Measurements from ENCODE around the gene ZDHHC15.
"Not testable (repeated sequence)": the region's sequence is repeated elsewhere in the genome, so short reads cannot be mapped to it uniquely, and the experiment has no call there.

Gene ZDHHC15, protein sequence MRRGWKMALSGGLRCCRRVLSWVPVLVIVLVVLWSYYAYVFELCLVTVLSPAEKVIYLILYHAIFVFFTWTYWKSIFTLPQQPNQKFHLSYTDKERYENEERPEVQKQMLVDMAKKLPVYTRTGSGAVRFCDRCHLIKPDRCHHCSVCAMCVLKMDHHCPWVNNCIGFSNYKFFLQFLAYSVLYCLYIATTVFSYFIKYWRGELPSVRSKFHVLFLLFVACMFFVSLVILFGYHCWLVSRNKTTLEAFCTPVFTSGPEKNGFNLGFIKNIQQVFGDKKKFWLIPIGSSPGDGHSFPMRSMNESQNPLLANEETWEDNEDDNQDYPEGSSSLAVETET

DNA sequence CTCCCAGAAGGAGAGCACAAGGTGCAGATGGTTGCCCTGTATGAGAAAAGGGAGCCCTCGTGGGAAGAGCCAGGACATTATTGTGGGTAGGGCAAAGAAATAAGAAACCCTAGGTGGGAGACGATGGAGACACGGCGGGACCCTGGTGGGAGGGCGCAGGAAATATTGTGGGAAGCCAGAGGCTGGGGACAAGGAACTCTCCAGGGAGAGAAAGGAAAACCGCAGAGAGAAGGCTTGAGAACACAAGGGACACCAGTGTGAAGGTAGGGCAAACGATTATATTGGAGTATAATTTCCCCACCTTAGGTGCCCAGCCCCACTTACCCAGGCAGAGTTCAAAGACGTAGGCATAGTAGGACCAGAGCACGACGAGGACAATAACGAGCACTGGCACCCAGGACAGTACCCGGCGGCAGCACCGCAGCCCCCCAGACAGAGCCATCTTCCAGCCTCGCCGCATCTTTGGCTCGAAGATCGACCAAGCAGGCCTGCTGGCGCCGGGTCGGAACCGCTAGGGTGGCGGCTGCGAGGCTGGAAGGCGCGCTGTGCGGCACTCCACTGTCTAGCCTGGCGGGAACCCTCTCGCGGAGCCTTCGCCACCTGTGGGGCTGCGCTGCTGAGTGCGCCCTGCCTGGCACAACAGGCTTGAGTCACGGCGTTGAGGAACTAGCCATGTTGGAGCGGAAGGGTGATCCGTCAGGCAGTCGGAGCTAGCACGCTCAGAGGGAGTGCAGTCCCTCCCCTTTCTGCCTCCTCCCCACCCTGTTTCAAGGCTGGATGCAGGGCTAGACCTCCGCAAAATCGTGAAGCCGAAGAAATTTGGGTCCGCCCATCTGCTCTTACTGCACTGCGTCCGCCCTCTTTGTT, at the start of gene ZDHHC15:
ZDHHC15 (minus strand) TSS at position 473 of the 867 bp plus-strand sequence; CDS start at position 460, 13 bp downstream.
- peak; percentile 65 for DNase-seq

DNA sequence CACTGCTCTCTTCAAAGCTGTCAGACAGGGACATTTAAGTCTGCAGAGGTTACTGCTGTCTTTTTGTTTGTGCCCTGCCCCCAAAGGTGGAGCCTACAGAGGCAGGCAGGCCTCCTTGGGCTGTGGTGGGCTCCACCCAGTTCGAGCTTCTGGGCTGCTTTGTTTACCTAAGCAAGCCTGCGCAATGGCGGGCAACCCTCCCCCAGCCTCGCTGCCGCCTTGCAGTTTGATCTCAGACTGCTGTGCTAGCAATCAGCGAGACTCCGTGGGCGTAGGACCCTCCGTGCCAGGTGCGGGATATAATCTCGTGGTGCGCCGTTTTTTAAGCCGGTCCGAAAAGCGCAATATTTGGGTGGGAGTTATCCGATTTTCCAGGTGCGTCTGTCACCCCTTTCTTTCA, 37.7 kb upstream of the ZDHHC15 start:
- DNase-seq, result not testable (repeated sequence)

DNA sequence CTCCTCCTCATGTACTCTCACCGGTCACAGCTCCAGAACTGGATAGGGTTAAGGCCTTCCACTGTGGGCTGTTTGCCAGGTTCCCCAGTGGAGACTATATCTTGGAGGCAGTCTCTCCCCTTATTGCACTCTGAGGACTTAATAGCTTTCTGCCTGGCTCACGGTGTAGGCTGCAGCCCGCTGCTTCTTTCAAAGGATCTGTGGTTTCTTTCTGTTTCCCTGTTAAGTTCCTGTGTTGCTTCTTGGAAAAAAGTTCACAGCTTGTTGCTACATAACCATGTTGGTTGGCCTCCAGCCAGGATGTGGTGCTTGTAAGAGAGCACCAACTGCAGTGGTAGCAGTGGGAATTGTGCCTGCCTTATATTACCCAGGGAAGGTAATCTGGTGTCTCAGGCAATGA, 24.9 kb upstream of the ZDHHC15 start:
- no peak for DNase-seq

DNA sequence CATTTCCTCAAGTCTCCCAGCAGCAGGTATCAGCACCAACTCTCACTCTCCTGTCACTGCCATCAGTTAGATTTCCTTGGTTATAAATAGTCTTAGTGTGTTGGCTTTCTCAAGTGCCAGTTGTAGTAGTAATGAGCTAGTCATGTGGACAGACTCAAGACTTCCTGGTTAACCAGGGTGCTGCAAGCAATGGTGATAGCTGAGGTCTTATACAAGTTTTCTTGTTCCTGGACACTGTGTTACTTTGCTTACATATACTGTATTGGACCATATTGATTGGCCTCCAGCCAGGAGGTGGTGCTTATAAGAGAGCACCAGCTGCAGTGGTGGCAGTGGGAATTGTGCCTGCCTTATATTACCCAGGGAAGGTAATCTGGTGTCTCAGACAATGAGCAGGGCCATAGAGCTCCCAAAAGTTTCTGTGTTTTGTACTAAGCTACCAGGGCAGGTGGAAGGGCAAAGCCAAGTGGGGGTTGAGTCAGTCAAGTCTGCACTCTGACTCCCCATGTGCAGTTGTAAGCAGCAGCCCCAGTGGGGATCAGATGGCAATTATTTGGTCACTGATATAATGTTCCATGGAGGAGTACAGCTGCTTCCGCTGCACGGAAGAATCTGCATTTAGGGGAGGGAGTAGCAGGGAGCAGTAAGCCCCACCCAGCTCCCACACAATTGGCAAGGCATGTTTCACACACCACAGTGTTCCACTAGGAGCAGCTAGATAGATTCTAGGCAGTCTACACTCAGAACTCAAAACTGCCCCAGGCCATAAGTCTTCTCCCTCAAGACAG, 24.1 kb upstream of the ZDHHC15 start:
- DNase-seq, result no peak

DNA sequence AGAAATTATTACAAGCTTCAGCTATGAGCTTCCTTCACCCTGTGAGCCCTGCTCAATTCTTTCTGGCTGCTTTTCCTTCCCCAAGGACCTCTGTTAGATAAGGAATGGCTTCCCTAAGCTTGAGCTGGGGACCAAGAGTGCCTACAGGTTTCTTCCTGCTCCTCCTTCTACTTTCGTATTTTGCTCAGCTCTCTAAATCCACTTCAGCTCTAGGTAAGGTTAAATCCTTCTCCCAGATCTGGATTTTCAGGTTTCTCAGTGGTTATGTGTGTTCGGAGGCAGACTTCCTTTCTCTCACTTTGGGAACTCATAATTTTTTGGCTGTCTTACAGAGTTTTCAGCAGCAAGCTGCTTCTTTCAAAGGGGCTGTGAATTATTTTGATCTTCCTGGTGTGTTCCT, 21.9 kb upstream of the ZDHHC15 start:
- no peak for DNase-seq

DNA sequence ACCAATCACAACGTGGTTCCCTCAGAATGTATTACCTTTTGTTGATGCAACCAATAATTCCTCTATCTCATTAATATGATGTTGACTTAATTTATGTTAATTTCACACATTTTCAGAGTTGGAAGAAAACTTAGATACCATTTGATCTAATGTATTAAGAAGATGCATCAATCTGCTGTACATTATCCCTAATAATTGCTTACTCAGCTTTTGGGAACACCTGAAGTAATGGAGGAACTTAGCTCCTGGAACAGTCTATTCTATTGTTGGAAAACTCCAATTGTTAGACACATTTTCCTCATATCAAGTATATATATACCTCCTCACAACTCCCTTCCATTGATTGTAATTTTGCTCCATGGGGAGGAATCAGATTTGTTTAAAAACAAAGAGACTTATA, 38.9 kb downstream of the ZDHHC15 start:
- no peak for DNase-seq

DNA sequence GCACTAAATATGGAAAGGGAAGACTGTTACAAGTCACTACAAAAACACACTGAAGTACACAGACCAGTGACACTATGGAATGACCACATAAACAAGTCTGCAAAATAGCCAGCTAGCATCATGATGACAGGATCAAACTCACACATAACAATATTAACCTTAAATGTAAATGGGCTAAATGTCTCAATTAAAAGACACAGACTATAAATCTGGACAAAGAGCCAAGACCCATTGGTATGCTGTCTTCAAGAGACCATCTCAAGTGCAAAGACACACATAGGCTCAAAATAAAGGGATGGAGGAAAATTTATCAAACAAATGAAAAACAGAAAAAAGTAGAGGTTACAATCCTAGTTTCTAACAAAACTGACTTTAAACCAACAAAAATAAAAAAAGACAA, 61.1 kb downstream of the ZDHHC15 start:
- DNase-seq, result not testable (repeated sequence)

DNA sequence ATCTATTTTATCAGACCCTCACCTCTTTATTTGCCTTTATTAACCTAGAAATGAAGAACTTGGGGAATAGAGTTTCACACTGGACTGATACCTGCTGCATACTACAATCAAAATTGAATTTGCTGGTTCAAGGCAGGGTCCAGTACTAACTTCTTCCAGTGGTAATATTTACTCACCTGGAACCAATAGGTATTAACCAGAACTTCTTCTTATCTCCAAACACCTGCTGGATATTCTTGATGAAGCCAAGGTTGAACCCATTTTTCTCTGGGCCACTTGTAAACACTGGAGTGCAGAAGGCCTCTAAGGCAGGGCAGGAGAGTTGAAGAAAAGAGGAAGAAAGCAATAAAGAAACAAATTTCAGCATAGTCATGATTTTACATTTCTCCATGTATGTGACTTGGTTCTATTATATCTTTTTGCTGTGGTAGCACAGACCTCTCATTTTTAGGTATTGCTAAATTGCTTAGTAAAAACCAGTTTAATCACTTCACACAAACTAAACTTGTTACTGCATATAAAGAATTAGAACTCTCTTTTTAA, 101.1 kb downstream of the ZDHHC15 start:
- no peak for DNase-seq

DNA sequence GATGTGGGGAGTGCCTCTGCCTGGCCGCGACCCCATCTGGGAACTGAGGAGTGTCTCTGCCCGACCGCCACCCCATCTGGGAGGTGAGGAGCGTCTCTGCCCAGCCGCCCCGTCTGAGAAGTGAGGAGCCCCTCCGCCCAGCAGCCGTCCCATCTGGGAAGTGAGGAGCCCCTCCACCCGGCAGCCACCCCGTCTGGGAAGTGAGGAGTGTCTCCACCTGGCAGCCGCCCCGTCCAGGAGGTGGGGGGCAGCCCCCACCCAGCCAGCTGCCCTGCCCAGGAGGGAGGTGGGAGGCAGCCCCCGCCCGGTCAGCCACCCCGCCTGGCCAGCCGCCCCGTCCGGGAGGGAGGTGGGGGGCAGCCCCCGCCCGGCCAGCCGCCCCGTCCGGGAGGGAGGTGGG, 115.7 kb downstream of the ZDHHC15 start:
- not testable (repeated sequence) for DNase-seq

DNA sequence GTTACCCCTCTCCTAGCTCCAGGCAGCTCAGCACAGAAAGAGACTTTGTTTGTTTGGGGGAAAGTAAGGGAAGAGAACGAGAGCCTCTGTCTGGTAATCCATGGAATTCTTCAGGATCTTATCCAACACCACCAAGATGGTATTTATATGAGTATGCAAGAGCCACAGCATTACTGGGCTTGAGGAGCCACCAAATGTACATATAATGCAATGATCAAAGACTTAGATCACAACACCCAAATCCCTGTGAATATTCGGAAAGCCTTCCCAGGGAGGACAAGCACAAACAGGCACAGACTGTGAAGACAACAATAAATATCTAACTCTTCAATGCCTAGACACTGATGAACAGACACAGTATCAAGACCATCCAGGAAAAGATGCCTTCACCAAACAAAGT, 132.4 kb downstream of the ZDHHC15 start:
- DNase-seq, result no peak

DNA sequence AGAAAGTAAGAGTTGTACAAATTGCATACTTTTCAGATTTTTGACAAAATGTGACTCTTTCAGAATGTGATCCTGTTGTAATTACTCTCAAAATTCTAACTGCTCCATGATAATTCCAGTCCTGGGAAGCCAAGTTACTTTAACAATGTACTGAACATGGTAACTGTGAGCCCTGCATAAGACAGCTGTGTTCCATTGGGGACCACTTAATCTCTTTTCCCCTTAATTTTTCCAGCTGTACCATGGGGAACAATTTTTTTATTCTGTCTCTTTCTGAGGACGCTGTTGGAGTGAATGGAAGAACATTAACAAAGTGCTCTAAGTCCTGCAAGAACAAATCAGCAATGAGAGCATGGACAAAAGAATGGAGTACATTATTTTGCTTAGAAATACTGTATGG, 153.1 kb downstream of the ZDHHC15 start:
- no peak for DNase-seq

DNA sequence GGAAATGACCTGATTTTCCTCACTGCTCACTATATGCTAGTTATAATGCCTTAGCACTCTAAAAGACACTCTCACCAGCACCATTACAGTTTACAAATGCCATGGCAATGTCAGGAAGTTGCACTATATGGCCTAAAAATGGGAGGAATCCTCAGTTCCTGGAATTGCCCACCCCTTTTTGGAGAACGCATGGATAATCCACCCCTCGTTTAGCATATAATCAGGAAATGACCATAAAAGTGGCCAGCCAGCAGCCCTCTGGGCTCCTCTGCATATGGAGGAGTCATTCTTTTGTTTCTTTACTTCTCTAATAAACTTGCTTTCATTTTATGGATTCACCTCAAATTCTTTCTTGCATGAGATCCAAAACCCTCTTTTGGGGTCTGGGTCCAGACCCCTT, 156.0 kb downstream of the ZDHHC15 start:
- DNase-seq, result no peak

DNA sequence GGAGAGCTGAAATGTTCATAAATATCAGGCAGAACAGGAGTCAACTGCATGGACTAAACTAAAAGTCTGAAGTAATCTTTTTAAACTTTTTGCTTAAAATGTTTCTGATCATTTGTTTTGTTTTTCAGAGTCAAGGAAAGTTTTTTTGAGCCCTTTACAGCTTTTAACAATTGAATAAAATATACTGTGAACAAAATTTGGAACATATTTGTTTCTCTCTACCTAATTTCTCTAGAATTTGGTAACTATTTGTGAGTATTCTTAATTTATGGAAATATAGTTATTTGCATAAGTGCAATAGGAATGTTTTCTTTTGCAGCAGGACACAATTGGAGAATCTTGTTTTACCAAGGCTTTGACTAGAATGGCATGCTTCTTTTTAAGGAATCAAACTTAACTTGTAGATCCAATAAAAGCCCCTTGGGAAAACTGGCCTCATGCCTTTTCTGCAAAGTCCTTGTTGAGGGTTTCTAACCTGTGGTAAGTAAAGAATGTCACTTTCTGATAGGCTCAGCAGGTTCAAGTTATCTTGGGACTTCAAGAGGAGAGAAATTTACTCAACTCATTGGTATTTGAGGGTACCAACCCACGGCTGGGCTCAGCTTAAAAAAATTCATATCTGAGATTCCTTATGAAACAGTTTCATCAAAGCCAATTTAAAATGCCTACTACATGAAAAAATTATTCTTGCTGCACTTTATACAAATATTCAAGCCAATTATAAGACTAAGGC, 157.4 kb downstream of the ZDHHC15 start:
- DNase-seq, result no peak

DNA sequence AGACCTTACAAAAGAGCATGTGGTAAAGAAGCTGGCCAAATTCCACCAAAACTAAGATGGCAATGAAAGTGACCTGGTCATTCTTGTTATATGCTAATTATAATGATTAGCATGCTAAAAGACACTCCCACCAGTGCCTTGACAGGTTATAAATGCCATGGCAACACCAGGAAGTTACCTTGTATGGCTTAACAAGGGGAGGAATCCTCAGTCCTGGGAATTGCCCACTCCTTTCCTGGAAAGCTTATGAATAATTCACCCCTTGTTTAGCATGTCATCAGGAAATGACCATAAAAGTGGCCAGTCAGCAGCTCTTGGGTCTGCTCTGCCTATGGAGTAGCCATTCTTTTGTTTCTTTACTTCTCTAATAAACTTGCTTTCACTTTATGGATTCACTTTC, 161.0 kb downstream of the ZDHHC15 start:
- DNase-seq, result no peak

DNA sequence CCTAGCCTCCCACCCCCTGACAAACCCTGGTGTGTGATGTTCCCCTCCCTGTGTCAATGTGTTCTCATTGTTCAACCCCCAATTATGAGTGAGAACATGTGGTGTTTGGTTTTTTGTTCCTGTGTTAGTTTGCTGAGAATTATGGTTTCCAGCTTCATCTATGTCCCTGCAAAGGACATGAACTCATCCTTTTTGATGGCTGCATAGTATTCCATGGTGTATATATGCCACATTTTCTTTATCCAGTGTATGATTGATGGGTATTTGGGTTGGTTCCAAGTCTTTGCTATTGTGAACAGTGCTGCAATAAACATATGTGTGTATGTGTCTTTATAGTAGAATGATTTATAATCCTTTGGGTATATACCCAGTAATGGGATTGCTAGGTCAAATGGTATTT, 174.2 kb downstream of the ZDHHC15 start:
- not testable (repeated sequence) for DNase-seq

DNA sequence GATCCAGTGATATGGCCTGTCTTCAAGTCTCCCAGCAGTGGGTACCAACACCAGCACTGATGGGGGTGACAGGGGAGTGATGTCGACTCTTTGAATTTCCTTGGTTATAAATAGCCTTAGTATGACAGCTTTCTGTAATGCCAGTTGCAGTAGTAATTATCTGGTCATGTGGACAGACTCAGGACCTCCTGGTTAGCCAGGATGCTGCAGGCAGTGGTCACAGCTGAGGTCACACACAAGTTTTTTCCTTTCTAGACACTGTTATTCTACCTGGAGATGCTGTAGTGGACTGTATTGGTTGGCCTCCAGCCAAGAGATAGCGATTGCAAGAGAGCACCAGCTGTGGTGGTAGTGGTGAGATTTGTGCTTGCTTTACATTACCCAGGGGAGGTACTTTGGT, 185.3 kb downstream of the ZDHHC15 start:
- DNase-seq, result no peak

DNA sequence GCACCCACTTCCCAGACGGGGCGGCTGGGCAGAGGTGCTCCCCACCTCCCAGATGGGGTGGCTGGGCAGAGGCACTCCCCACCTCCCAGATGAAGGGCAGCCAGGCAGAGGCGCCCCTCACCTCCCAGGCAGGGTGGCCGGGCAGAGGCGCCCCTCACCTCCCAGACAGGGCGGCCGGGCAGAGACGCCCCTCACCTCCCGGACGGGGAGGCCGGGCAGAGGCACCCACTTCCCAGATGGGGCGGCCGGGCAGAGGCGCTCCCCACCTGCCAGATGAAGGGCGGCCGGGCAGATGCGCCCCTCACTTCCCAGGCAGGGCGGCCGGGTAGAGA, 187.7 kb downstream of the ZDHHC15 start:
- no peak for DNase-seq

DNA sequence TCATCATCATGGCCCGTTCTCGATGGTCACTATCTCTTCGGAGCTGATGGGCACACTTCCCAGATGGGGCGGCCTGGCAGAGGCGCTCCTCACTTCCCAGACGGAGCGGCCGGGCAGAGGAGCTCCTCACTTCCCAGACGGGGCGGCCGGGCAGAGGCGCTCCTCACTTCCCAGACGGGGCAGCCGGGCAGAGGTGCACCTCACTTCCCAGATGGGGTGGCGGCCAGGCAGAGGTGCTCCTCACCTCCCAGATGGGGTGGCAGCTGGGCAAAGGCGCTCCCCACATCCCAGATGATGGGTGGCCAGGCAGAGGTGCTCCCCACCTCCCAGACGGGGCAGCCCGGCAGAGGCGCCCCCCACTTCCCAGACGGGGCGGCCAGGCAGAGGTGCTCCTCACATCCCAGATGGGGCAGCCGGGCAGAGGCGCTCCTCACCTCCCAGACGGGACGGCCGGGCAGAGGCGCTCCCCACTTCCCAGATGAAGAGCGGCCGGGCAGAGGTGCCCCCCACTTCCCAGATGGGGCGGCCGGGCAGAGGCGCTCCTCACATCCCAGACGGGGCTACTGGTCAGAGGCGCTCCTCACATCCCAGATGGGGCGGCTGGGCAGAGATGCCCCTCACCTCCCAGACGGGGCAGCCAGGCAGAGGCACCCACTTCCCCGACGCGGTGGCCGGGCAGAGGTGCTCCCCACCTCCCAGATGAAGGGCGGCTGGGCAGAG, 188.3 kb downstream of the ZDHHC15 start:
- not testable (repeated sequence) for DNase-seq

DNA sequence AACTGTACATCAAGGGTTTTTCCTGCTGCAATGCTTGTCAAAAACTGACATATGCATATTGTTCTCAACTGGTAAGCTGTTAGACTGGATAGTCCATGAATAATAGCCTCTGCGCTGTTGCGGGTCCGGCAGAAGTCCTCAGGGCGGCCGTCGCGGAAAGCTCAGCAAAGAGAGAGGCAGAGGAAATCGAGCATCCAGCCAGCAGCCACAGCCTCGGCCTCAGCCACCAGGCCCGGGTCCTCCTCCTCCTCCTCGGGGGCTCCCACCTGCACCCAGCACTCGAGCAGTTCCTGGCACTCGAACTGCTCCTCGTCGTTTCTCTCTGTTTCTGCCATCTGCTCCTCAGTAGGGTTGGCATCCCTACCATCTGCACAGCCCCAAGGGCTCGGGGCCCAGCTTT, 195.2 kb downstream of the ZDHHC15 start:
- DNase-seq, result no peak
